H1 (cell line): Measurements from ENCODE around the gene GRID1. TPM values are rescaled to one million over a fixed set of nuclear protein-coding genes. Genes with fewer than 3 reads are reported as not detected.

Source experiments
- CTCF ChIA-PET: fragments of 300-600 bp; sonication (Branson Sonifier 250); formaldehyde crosslinking; loops from one replicate; lab custom pipeline; 2021; ENCODE audit not compliant: partially characterized antibody; lab: Charles Lee
- POLR2A ChIA-PET: fragments of 300-600 bp; sonication (Branson Sonifier 250); formaldehyde crosslinking; loops from one replicate; lab custom pipeline; 2021; ENCODE audit warnings: inconsistent platforms; ENCODE audit not compliant: partially characterized antibody; lab: Charles Lee
- DNase-seq, 2 experiments: peaks; one replicate each; pipeline versions ENCODE4 v3.0.0 to v3.0.0-alpha.2; 2010 to 2022; ENCODE audit warnings: low spot score in 2 of 2, low read depth in 1 of 2, mixed read lengths in 1 of 2
- FAIRE-seq: peaks from 2 replicates; lab custom pipeline; 2011; peaks lifted over from hg19 to GRCh38; lab: Jason Lieb, UNC
- H2AFZ ChIP-seq: 2 replicates; pipeline ENCODE4 v1.8.1; 2012; ENCODE audit warnings: low read length, inconsistent platforms
- H2AK5ac ChIP-seq: 2 replicates; pipeline ENCODE4 v1.6.1; 2013; ENCODE audit warnings: low read depth, low read length
- H2BK120ac ChIP-seq: replicated peaks from 2 replicates; pipeline ENCODE3; 2013; ENCODE audit warnings: low read depth, low read length, inconsistent platforms
- H2BK12ac ChIP-seq: 2 replicates; pipeline ENCODE4 v1.6.1; 2013; ENCODE audit warnings: low read depth, low read length
- H2BK15ac ChIP-seq: 2 replicates; pipeline ENCODE4 v1.6.1; 2013; ENCODE audit warnings: low read length
- H2BK20ac ChIP-seq: 2 replicates; pipeline ENCODE4 v1.6.1; 2013; ENCODE audit warnings: low read length
- H2BK5ac ChIP-seq: 2 replicates; pipeline ENCODE4 v1.6.1; 2013; ENCODE audit warnings: low read depth, low read length
- H3K14ac ChIP-seq: 2 replicates; pipeline ENCODE4 v1.6.1; 2013; ENCODE audit warnings: inconsistent platforms; ENCODE audit not compliant: insufficient read length
- H3K18ac ChIP-seq: 2 replicates; pipeline ENCODE4 v1.6.1; 2013; ENCODE audit warnings: low read length; ENCODE audit errors: extremely low read depth
- H3K23ac ChIP-seq: 2 replicates; pipeline ENCODE4 v1.6.1; 2013; ENCODE audit warnings: inconsistent platforms; ENCODE audit not compliant: insufficient read length
- H3K23me2 ChIP-seq: 2 replicates; pipeline ENCODE4 v1.6.1; 2013; ENCODE audit warnings: low read depth, low read length
- H3K27ac ChIP-seq: 2 replicates; pipeline ENCODE4 v1.6.1; 2011; ENCODE audit warnings: low read depth, low read length, inconsistent platforms
- H3K27me3 ChIP-seq, 4 experiments: replicated peaks in 1 of 4; 1 replicate in 1 of 4; 2 replicates in 3 of 4; pipeline versions ENCODE4 v1.6.1 to v1.8.1; 2011 to 2013; ENCODE audit warnings: low read length in 3 of 4, mild to moderate bottlenecking in 3 of 4, inconsistent platforms in 2 of 4, mixed read lengths in 2 of 4, moderate library complexity in 1 of 4; ENCODE audit not compliant: control insufficient read depth in 3 of 4, insufficient read depth in 3 of 4; ENCODE audit errors: extremely low read depth in 1 of 4
- H3K36me3 ChIP-seq, 4 experiments: 2 replicates each; pipeline versions ENCODE4 v1.6.1 to v1.8.1; 2011 to 2013; ENCODE audit warnings: mild to moderate bottlenecking in 4 of 4, low read length in 3 of 4, moderate library complexity in 2 of 4, control low read depth in 1 of 4, inconsistent platforms in 1 of 4; ENCODE audit not compliant: insufficient read depth in 4 of 4, control insufficient read depth in 2 of 4
- H3K4ac ChIP-seq: replicated peaks from 2 replicates; pipeline ENCODE3; 2013; ENCODE audit warnings: low read length, low read depth, mixed read lengths, inconsistent platforms; ENCODE audit not compliant: insufficient read length
- H3K4me1 ChIP-seq, 4 experiments: replicated peaks in 1 of 4; 1 replicate in 1 of 4; 2 replicates in 3 of 4; pipeline versions ENCODE4 v1.6.1 to v1.8.1; 2011 to 2013; ENCODE audit warnings: low read length in 3 of 4, inconsistent platforms in 2 of 4, mixed read lengths in 1 of 4; ENCODE audit not compliant: insufficient read depth in 4 of 4, control insufficient read depth in 3 of 4
- H3K4me2 ChIP-seq, 2 experiments: 2 replicates each; pipeline versions ENCODE4 v1.6.1 to v1.8.1; 2011 to 2013; ENCODE audit warnings: low read depth in 2 of 2, low read length in 2 of 2, control low read depth in 1 of 2, inconsistent platforms in 1 of 2, mild to moderate bottlenecking in 1 of 2; ENCODE audit not compliant: insufficient read depth in 1 of 2
- H3K4me3 ChIP-seq, 4 experiments: fragments of 200-600, 300-600 bp in 1 of 4; sonication (generic), shearing (Covaris generic), sonication (Bioruptor Twin) in 1 of 4; 2 replicates each; pipeline versions ENCODE4 v1.5.1 to v1.8.1; 2011 to 2016; ENCODE audit warnings: low read length in 4 of 4, low read depth in 3 of 4, control low read depth in 2 of 4, inconsistent platforms in 2 of 4, mild to moderate bottlenecking in 2 of 4, mixed read lengths in 1 of 4, moderate library complexity in 1 of 4; ENCODE audit not compliant: insufficient read depth in 2 of 4; ENCODE audit errors: extremely low read depth in 1 of 4
- H3K56ac ChIP-seq: replicated peaks from 2 replicates; pipeline ENCODE3; 2013; ENCODE audit warnings: low read depth, mild to moderate bottlenecking, mixed read lengths, low read length, inconsistent platforms; ENCODE audit not compliant: insufficient read length
- H3K79me1 ChIP-seq: 2 replicates; pipeline ENCODE4 v1.6.1; 2013; ENCODE audit warnings: low read depth, low read length, control low read depth
- H3K79me2 ChIP-seq, 2 experiments: 2 replicates each; pipeline versions ENCODE4 v1.6.1 to v1.8.1; 2012 to 2013; ENCODE audit warnings: low read length in 2 of 2, mild to moderate bottlenecking in 2 of 2, inconsistent platforms in 1 of 2; ENCODE audit not compliant: insufficient read depth in 2 of 2, control insufficient read depth in 1 of 2
- H3K9ac ChIP-seq, 4 experiments: replicated peaks in 1 of 4; 1 replicate in 1 of 4; 2 replicates in 3 of 4; pipeline versions ENCODE4 v1.6.1 to v1.8.1; 2011 to 2013; ENCODE audit warnings: low read depth in 3 of 4, low read length in 3 of 4, control low read depth in 2 of 4, mild to moderate bottlenecking in 2 of 4, moderate library complexity in 2 of 4, inconsistent platforms in 1 of 4; ENCODE audit errors: extremely low read depth in 1 of 4
- H3K9me3 ChIP-seq, 2 experiments: 2 replicates each; pipeline versions ENCODE4 v1.6.1 to v1.8.1; 2012 to 2013; ENCODE audit warnings: mild to moderate bottlenecking in 2 of 2, moderate library complexity in 2 of 2, control low read depth in 1 of 2, inconsistent platforms in 1 of 2, low read depth in 1 of 2, low read length in 1 of 2, mixed read lengths in 1 of 2; ENCODE audit not compliant: insufficient read depth in 2 of 2
- H4K20me1 ChIP-seq, 2 experiments: replicated peaks in 1 of 2; 2 replicates each; pipeline versions ENCODE3 to v1.8.1; 2011 to 2013; ENCODE audit warnings: inconsistent platforms in 2 of 2, low read length in 2 of 2, mild to moderate bottlenecking in 1 of 2; ENCODE audit not compliant: insufficient read depth in 2 of 2, control insufficient read depth in 1 of 2
- H4K5ac ChIP-seq: 2 replicates; pipeline ENCODE4 v1.6.1; 2013; ENCODE audit warnings: low read length, low read depth, mixed read lengths, inconsistent platforms; ENCODE audit not compliant: insufficient read length
- H4K8ac ChIP-seq: 2 replicates; pipeline ENCODE4 v1.8.0; 2013; ENCODE audit warnings: mild to moderate bottlenecking, moderate library complexity, low read length, inconsistent platforms; ENCODE audit not compliant: insufficient read depth; ENCODE audit errors: extremely low read depth
- H4K91ac ChIP-seq: replicated peaks from 2 replicates; pipeline ENCODE3; 2013; ENCODE audit warnings: low read length, mixed read lengths, inconsistent platforms; ENCODE audit not compliant: insufficient read length
- BACH1 ChIP-seq: IDR thresholded peaks from 2 replicates; pipeline ENCODE4 v1.6.1; 2012; ENCODE audit warnings: low read length, improper control_type of control experiment
- BRCA1 ChIP-seq: IDR thresholded peaks from 2 replicates; pipeline ENCODE4 v1.6.1; 2012; ENCODE audit warnings: low read depth, low read length, improper control_type of control experiment
- CBX8 ChIP-seq: fragments of 300-800, 300-1000 bp; sonication (generic); IDR thresholded peaks from 2 replicates; pipeline ENCODE4 v1.7.1; 2016; ENCODE audit warnings: low read depth, low read length, borderline replicate concordance
- CEBPB ChIP-seq: IDR thresholded peaks from 2 replicates; pipeline ENCODE4 v1.6.1; 2012; ENCODE audit warnings: low read depth, low read length
- CREB1 ChIP-seq: IDR thresholded peaks from 2 replicates; pipeline ENCODE4 v1.6.1; 2012; ENCODE audit warnings: inconsistent platforms
- PHF8 ChIP-seq: fragments of 200-600 bp; sonication (generic); conservative IDR thresholded peaks from 2 replicates; pipeline ENCODE4 v1.7.1; 2012; ENCODE audit warnings: low read depth, mild to moderate bottlenecking, inconsistent platforms, low read length, moderate library complexity
- SIN3A ChIP-seq, 2 experiments: IDR thresholded peaks in 1 of 2; conservative IDR thresholded peaks in 1 of 2; 2 replicates each; pipeline ENCODE4 v1.6.1; 2011 to 2012; ENCODE audit warnings: low read length in 2 of 2, improper control_type of control experiment in 1 of 2, low read depth in 1 of 2, mild to moderate bottlenecking in 1 of 2
- SIRT6 ChIP-seq: IDR thresholded peaks from one replicate; pipeline ENCODE4 v1.7.1; 2012; ENCODE audit warnings: low read length, inconsistent platforms
- SP2 ChIP-seq: IDR thresholded peaks from 2 replicates; pipeline ENCODE4 v1.6.1; 2012; ENCODE audit warnings: mild to moderate bottlenecking, low read length, inconsistent platforms
- SRF ChIP-seq: IDR thresholded peaks from 2 replicates; pipeline ENCODE4 v1.6.1; 2011; ENCODE audit warnings: mild to moderate bottlenecking, low read depth, low read length, moderate library complexity
- SUZ12 ChIP-seq: fragments of 200-600 bp; sonication (generic); IDR thresholded peaks from 2 replicates; pipeline ENCODE4 v1.6.1; 2012; ENCODE audit warnings: mild to moderate bottlenecking, inconsistent platforms, low read length, moderate library complexity, mixed read lengths
- TAF7 ChIP-seq: optimal IDR thresholded peaks from 2 replicates; pipeline ENCODE3; 2011; ENCODE audit warnings: low read depth, mild to moderate bottlenecking, inconsistent platforms, low read length, moderate library complexity, borderline replicate concordance
- WGBS, 2 experiments: shearing (Covaris generic) in 1 of 2; methylation state at CpG; one replicate each; pipeline versions ENCODE4 v1.1.6 to v1.1.7; 2013 to 2015; ENCODE audit warnings: low lambda C conversion rate in 2 of 2, mixed read lengths in 2 of 2, inconsistent platforms in 1 of 2, low coverage in 1 of 2, missing lambda C conversion rate in 1 of 2; ENCODE audit not compliant: insufficient replicate concordance in 2 of 2, insufficient coverage in 1 of 2, insufficient read length in 1 of 2; ENCODE audit errors: extremely low coverage in 1 of 2, missing lambda C conversion rate in 1 of 2; 5-methylcytosine and 5-hydroxymethylcytosine counted together
- polyA plus RNA-seq, 7 experiments: library from polyadenylated mRNA; depleted of rRNA in 3 of 7; stranded (reverse) in 5 of 7; unstranded in 2 of 7; fragments of >200 nt in 5 of 7; fragments of 200-250 nt in 2 of 7; gene quantifications; 1 replicate in 5 of 7; 2 replicates in 1 of 7; 4 replicates in 1 of 7; pipeline versions ENCODE4 v1.2.1 to v1.2.3, GENCODE V29; 2011 to 2013; ENCODE audit warnings: missing spikeins in 2 of 7, mixed read lengths in 2 of 7
- total RNA-seq: library from RNA; stranded (reverse); fragmentation: NEBNext Ultra II Directional; extraction: Animal tissue kit (Norgen Biotek cat#: 25700); gene quantifications from 2 replicates; pipeline ENCODE4 v1.2.1, GENCODE V29; 2021

GRID1 gene
- total and polyA plus RNA-seq, 2 of the 8 experiments (the other 6 are each of a cell fraction or from before 2014, with no cell fraction given) = 0.22 to 0.30 TPM

DNA sequence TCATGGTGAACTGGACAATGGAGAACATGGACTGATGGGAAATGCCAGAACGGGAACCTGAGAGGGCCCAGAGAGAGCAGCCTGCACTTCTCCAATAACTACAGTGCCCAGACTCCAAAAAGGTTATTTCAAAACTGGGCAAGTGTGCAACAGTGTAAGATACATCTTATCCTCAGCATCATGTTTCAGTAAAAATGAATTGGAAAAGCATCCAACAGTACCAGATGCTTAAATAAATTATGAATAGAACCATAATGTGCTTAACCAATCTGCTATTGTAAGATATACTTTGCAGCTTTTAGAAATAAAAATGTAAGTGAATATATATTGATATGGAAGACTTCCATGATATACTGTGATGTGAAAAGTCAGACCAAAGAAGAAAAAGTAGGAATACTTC, 303.3 kb downstream of the GRID1 start:
- no peak overlapping the region for H3K14ac ChIP-seq
- H2BK120ac ChIP-seq = no peak overlapping the region

More for the DNA sequence above, 303.3 kb downstream of the GRID1 start:
- Histone ChIP-seq H2AK5ac (no peak overlapping the region), H3K9me3 (no peaks in the 10 kb centered on the region), H2AFZ (no peak overlapping the region), H4K91ac (no peak overlapping the region), H3K23me2 (no peaks in the 10 kb centered on the region), H4K5ac (no peak overlapping the region), H3K79me2 (no peaks in the 10 kb centered on the region), H3K4me2 (no peak overlapping the region), H2BK5ac (no peak overlapping the region), H4K8ac (no peak overlapping the region), H2BK15ac (no peak overlapping the region), H3K4me3 (no peak overlapping the region), H3K23ac (no peak overlapping the region), H3K9ac (no peak overlapping the region), H4K20me1 (no peaks in the 10 kb centered on the region), H3K18ac (no peak overlapping the region), H3K27me3 (no peaks in the 10 kb centered on the region), H3K27ac (no peak overlapping the region), H3K4me1 (no peaks in the 10 kb centered on the region)
- 91% methylated on average over 1 of the region's 1 CpG; no CpG with 5 or more reads in 1 of the 2 experiments for WGBS, 2 experiments
- DNase-seq (no peak), FAIRE-seq (no peak)
- POLR2A ChIA-PET = no interaction called here
- CTCF ChIA-PET = interaction anchor here (0.7 to 1.6 kb wide), 4 partner anchors 10 to 162 kb away, joined by 3 to 6 read pairs (median 4); no protein-coding TSS in a partner anchor
- no peak for TF ChIP-seq BRCA1
- no peak for TF ChIP-seq SRF
- no peak for TF ChIP-seq SIRT6
- TF ChIP-seq BACH1 = no peak
- TF ChIP-seq SP2 = no peak
- TF ChIP-seq CBX8 = no peak
- TF ChIP-seq CREB1 = no peak
- no peak for TF ChIP-seq SUZ12
- no peak for TF ChIP-seq TAF7
- no peak for TF ChIP-seq SIN3A (conservative IDR thresholded peaks at IDR 0.05 in 1 of 2, IDR thresholded peaks at IDR 0.05 in 1 of 2; ENCODE audit: low read depth in 1 of 2, low read length in 2 of 2)
- no peak for TF ChIP-seq PHF8
- TF ChIP-seq CEBPB = no peak
- TF ChIP-seq, all 59 proteins: peak for 0
- H3K36me3 ChIP-seq = no peaks in the 10 kb centered on the region
- no peak overlapping the region for H2BK12ac ChIP-seq
- H3K4ac ChIP-seq = no peak overlapping the region
- H3K56ac ChIP-seq = no peak overlapping the region
- no peaks in the 10 kb centered on the region for H3K79me1 ChIP-seq
- H2BK20ac ChIP-seq = no peak overlapping the region
